HL-60 (cell line): ENCODE results near the gene CTNNA1.

Experiments used
- DNase-seq, 2 experiments: peaks; one replicate each; pipeline ENCODE4 v3.0.0-alpha.2; 2010 to 2020; ENCODE audit warnings: low read depth in 1 of 2, low spot score in 1 of 2
- H3K27ac ChIP-seq: fragments of 250-450 bp; sonication (Bioruptor Pico); replicated peaks from 2 replicates; pipeline ENCODE4 v1.5.1; 2020; ENCODE audit warnings: mild to moderate bottlenecking, moderate library complexity
- H3K27me3 ChIP-seq: fragments of 250-450 bp; sonication (Bioruptor Pico); 2 replicates; pipeline ENCODE4 v1.5.1; 2021; ENCODE audit warnings: mild to moderate bottlenecking, moderate library complexity; ENCODE audit not compliant: insufficient read depth, poor library complexity, severe bottlenecking
- H3K4me3 ChIP-seq: replicated peaks from 2 replicates; pipeline ENCODE4 v1.5.1; 2011; ENCODE audit warnings: mild to moderate bottlenecking, control low read depth, low read length; ENCODE audit not compliant: insufficient read depth
- CTCF ChIP-seq: IDR thresholded peaks from one replicate; pipeline ENCODE4 v1.5.1; 2011; ENCODE audit warnings: low read length, control low read depth, inconsistent platforms; ENCODE audit not compliant: insufficient read depth
- GABPA ChIP-seq: IDR thresholded peaks from 2 replicates; pipeline ENCODE4 v1.6.1; 2012; ENCODE audit warnings: low read depth
- POLR2AphosphoS5 ChIP-seq: IDR thresholded peaks from 2 replicates; pipeline ENCODE4 v1.6.1; 2012; ENCODE audit warnings: low read depth
- REST ChIP-seq: IDR thresholded peaks from 2 replicates; pipeline ENCODE4 v1.6.1; 2012; ENCODE audit warnings: low read depth; ENCODE audit not compliant: insufficient replicate concordance
- SPI1 ChIP-seq: IDR thresholded peaks from 2 replicates; pipeline ENCODE4 v1.6.1; 2012; ENCODE audit warnings: low read depth, mild to moderate bottlenecking, borderline replicate concordance

Gene CTNNA1

GRCh38 chr5:138884094-138884493 lies 130.9 kb downstream of the CTNNA1 start:
- no peaks in the 10 kb centered on the region for H3K27me3 ChIP-seq
- no peak overlapping the region for H3K4me3 ChIP-seq
- TF ChIP-seq GABPA (no peak), SPI1 (no peak), POLR2AphosphoS5 (no peak), CTCF (no peak), REST (no peak)
- DNase-seq = no peak
- H3K27ac ChIP-seq = no peak overlapping the region

- Histone ChIP-seq H3K27me3 (no peaks in the 10 kb centered on the region), H3K4me3 (no peak overlapping the region), H3K27ac (no peak overlapping the region)
- DNase-seq = no peak
- no peak for TF ChIP-seq POLR2AphosphoS5
- TF ChIP-seq REST = no peak
- no peak for TF ChIP-seq CTCF
- no peak for TF ChIP-seq GABPA
- no peak for TF ChIP-seq SPI1
Measured at GRCh38 chr5:138884554-138884953, 131.3 kb downstream of the CTNNA1 start.

GRCh38 chr5:138889994-138890393 lies 136.8 kb downstream of the CTNNA1 start:
- no peak overlapping the region for H3K4me3 ChIP-seq
- H3K27me3 ChIP-seq = no peaks in the 10 kb centered on the region
- TF ChIP-seq SPI1 = no peak
- TF ChIP-seq REST = no peak
- no peak overlapping the region for H3K27ac ChIP-seq
- no peak for DNase-seq

GRCh38 chr5:138890644-138891043 lies 137.4 kb downstream of the CTNNA1 start:
- Histone ChIP-seq H3K27me3 (no peaks in the 10 kb centered on the region), H3K4me3 (no peak overlapping the region), H3K27ac (no peak overlapping the region)
- TF ChIP-seq REST = no peak
- no peak for DNase-seq
